GM23338 (cell line): Measurements from ENCODE around the gene LY6G6D. TPM values are rescaled to one million over a fixed set of nuclear protein-coding genes. Genes with fewer than 3 reads are reported as not detected.

Experiments
- ATAC-seq: fragments of 200-7000 bp; cut with Tn5 transposase; 3 replicates; pipeline ENCODE4 v1.9.1; 2020
- DNase-seq: peaks from one replicate; pipeline ENCODE4 v3.0.0-alpha.2; 2015; ENCODE audit warnings: low spot score
- H2AFZ ChIP-seq: fragments of 200-600 bp; sonication (generic); 2 replicates; pipeline ENCODE4 v1.8.0; 2016; ENCODE audit warnings: antibody characterized with exemption, mild to moderate bottlenecking, moderate library complexity
- H3F3A ChIP-seq: fragments of 200-600 bp; sonication (generic); replicated peaks from 2 replicates; pipeline ENCODE4 v1.8.0; 2017; ENCODE audit warnings: antibody characterized with exemption, mixed run types, low read depth
- H3K27ac ChIP-seq: fragments of 200-600 bp; sonication (generic); 2 replicates; pipeline ENCODE4 v1.6.1; 2016; ENCODE audit warnings: low read depth
- H3K27me3 ChIP-seq: fragments of 200-600 bp; sonication (generic); 2 replicates; pipeline ENCODE4 v1.8.0; 2016; ENCODE audit warnings: mild to moderate bottlenecking, mixed run types, moderate library complexity; ENCODE audit not compliant: insufficient read depth
- H3K36me3 ChIP-seq: fragments of 200-600 bp; sonication (generic); 2 replicates; pipeline ENCODE4 v1.8.0; 2016; ENCODE audit warnings: mild to moderate bottlenecking; ENCODE audit not compliant: insufficient read depth
- H3K4me1 ChIP-seq: fragments of 200-600 bp; sonication (generic); 2 replicates; pipeline ENCODE4 v1.8.0; 2016; ENCODE audit warnings: mild to moderate bottlenecking, moderate library complexity; ENCODE audit not compliant: insufficient read depth
- H3K4me2 ChIP-seq: fragments of 200-600 bp; sonication (generic); 2 replicates; pipeline ENCODE4 v1.7.1; 2017; ENCODE audit warnings: mixed run types
- H3K4me3 ChIP-seq: fragments of 200-600 bp; sonication (generic); 2 replicates; pipeline ENCODE4 v1.6.1; 2016; ENCODE audit warnings: mixed run types
- H3K79me2 ChIP-seq: fragments of 200-600 bp; sonication (generic); replicated peaks from 2 replicates; pipeline ENCODE4 v1.8.0; 2017; ENCODE audit warnings: mild to moderate bottlenecking; ENCODE audit not compliant: insufficient read depth
- H3K9me2 ChIP-seq: fragments of 200-600 bp; sonication (generic); 2 replicates; pipeline ENCODE4 v1.8.0; 2017; ENCODE audit not compliant: insufficient read depth
- H4K20me1 ChIP-seq: fragments of 200-600 bp; sonication (generic); replicated peaks from 2 replicates; pipeline ENCODE4 v1.8.0; 2017; ENCODE audit warnings: mild to moderate bottlenecking; ENCODE audit not compliant: insufficient read depth
- H3K27ac Mint-ChIP-seq: 2 replicates; pipeline ENCODE4 v1.8.0; 2020; ENCODE audit warnings: inconsistent platforms, mild to moderate bottlenecking, moderate library complexity, mixed read lengths
- H3K27me3 Mint-ChIP-seq: 3 replicates; pipeline ENCODE4 v1.8.0; 2022; ENCODE audit warnings: low read depth, mild to moderate bottlenecking, moderate library complexity, mixed read lengths, inconsistent platforms; ENCODE audit not compliant: insufficient read depth, poor library complexity
- H3K36me3 Mint-ChIP-seq: 3 replicates; pipeline ENCODE4 v1.8.0; 2021; ENCODE audit warnings: low read depth, mild to moderate bottlenecking, inconsistent platforms, moderate library complexity, mixed read lengths
- H3K4me1 Mint-ChIP-seq: 3 replicates; pipeline ENCODE4 v1.8.0; 2020; ENCODE audit warnings: mild to moderate bottlenecking, inconsistent platforms, mixed read lengths
- H3K4me3 Mint-ChIP-seq: 3 replicates; pipeline ENCODE4 v1.8.0; 2021; ENCODE audit warnings: moderate library complexity, mild to moderate bottlenecking, inconsistent platforms, mixed read lengths
- H3K9me3 Mint-ChIP-seq: 3 replicates; pipeline ENCODE4 v1.8.0; 2020; ENCODE audit warnings: moderate library complexity, mild to moderate bottlenecking, inconsistent platforms, mixed read lengths
- CREB1 ChIP-seq: fragments of 250-450 bp; sonication (Bioruptor Pico); IDR thresholded peaks from 2 replicates; pipeline ENCODE4 v1.5.0; 2020; ENCODE audit warnings: low read depth, mild to moderate bottlenecking, moderate library complexity
- CTCF ChIP-seq, 2 experiments: fragments of 200-600 bp in 1 of 2; sonication (generic) in 1 of 2; conservative IDR thresholded peaks; 2 replicates each; pipeline versions ENCODE4 v1.5.1 to v1.6.1; 2016 to 2017; ENCODE audit warnings: antibody characterized with exemption in 2 of 2, low read depth in 2 of 2, mild to moderate bottlenecking in 2 of 2, moderate library complexity in 1 of 2
- ETS1 ChIP-seq: IDR thresholded peaks from 2 replicates; pipeline ENCODE4 v1.6.1; 2016; ENCODE audit warnings: antibody characterized with exemption
- EZH2 ChIP-seq: fragments of 200-600 bp; sonication (generic); IDR thresholded peaks from one replicate; pipeline ENCODE4 v1.8.0; 2017; ENCODE audit warnings: antibody characterized with exemption, mild to moderate bottlenecking, low read depth; ENCODE audit not compliant: unreplicated experiment
- EZH2phosphoT487 ChIP-seq: fragments of 200-600 bp; sonication (generic); IDR thresholded peaks from one replicate; pipeline ENCODE4 v1.8.1; 2018; ENCODE audit warnings: antibody characterized with exemption; ENCODE audit not compliant: unreplicated experiment
- JUNB ChIP-seq: IDR thresholded peaks from one replicate; pipeline ENCODE4 v1.6.1; 2016; ENCODE audit warnings: antibody characterized with exemption; ENCODE audit not compliant: unreplicated experiment
- NANOG ChIP-seq: IDR thresholded peaks from 2 replicates; pipeline ENCODE4 v1.6.1; 2016; ENCODE audit warnings: antibody characterized with exemption, borderline replicate concordance
- POLR2AphosphoS5 ChIP-seq: IDR thresholded peaks from 2 replicates; pipeline ENCODE4 v1.6.1; 2016; ENCODE audit warnings: antibody characterized with exemption, low read depth
- REST ChIP-seq: IDR thresholded peaks from one replicate; pipeline ENCODE4 v1.6.1; 2018; ENCODE audit warnings: antibody characterized with exemption; ENCODE audit not compliant: unreplicated experiment
- STAT1 ChIP-seq: IDR thresholded peaks from one replicate; pipeline ENCODE4 v1.6.1; 2016; ENCODE audit warnings: antibody characterized with exemption; ENCODE audit not compliant: unreplicated experiment
- ZNF114 ChIP-seq: fragments of 250-450 bp; sonication (Bioruptor Pico); IDR thresholded peaks from 2 replicates; pipeline ENCODE4 v1.5.0; 2020; ENCODE audit warnings: mild to moderate bottlenecking, moderate library complexity
- ZNF331 ChIP-seq: fragments of 250-450 bp; sonication (Bioruptor Pico); IDR thresholded peaks from 2 replicates; pipeline ENCODE4 v1.5.0; 2020; ENCODE audit warnings: low read depth, mild to moderate bottlenecking, moderate library complexity
- ZNF462 ChIP-seq: fragments of 250-450 bp; sonication (Bioruptor Pico); IDR thresholded peaks from 2 replicates; pipeline ENCODE4 v1.5.0; 2020; ENCODE audit warnings: mild to moderate bottlenecking, moderate library complexity
- polyA plus RNA-seq: library from polyadenylated mRNA; unstranded; fragments of >200 nt; fragmentation: Nextera tagmentation; extraction: Ambion mirVana; gene quantifications from 2 replicates; pipeline ENCODE4 v1.2.1, GENCODE V29; 2016
- total RNA-seq: library from RNA; depleted of rRNA; stranded (reverse); fragments of >200 nt; shearing (Covaris generic); gene quantifications from 2 replicates; pipeline ENCODE4 v1.2.3, GENCODE V29; 2014

LY6G6D gene
- total and polyA plus RNA-seq, 2 experiments from 2014 or later, result not detected

GRCh38 chr6:31725502-31726350 is 10.6 kb downstream of the LY6G6D start:
- Histone ChIP-seq H3K9me2 (no peaks in the 10 kb centered on the region), H3K27me3 (peaks cover 8% of the 10 kb centered on the region; the same call in 1 of the 2 replicates), H3K4me1 (peaks cover 8% of the 10 kb centered on the region; the same call in 1 of the 2 replicates), H3K79me2 (no peaks in the 10 kb centered on the region), H2AFZ (no peak overlapping the region), H3K4me3 (no peak overlapping the region), H3K27ac (no peak overlapping the region), H3K4me2 (no peak overlapping the region), H4K20me1 (no peaks in the 10 kb centered on the region), H3F3A (peaks cover 4% of the 10 kb centered on the region), H3K36me3 (no peaks in the 10 kb centered on the region)
- H3K4me1 Mint-ChIP-seq, result peaks cover 15% of the 10 kb centered on the region; the same call in 2 of the 3 replicates
- H3K27ac Mint-ChIP-seq, result no peak overlapping the region
- TF ChIP-seq JUNB (no peak), ETS1 (no peak), CTCF (conservative IDR thresholded peaks at IDR 0.05; ENCODE audit: low read depth in 2 of 2) (no peak), STAT1 (no peak), ZNF331 (no peak), REST (no peak), CREB1 (CRISPR knock-in tag) (no peak), ZNF114 (CRISPR knock-in tag) (no peak), NANOG (no peak), EZH2 (no peak), ZNF462 (CRISPR knock-in tag) (no peak), EZH2phosphoT487 (no peak), POLR2AphosphoS5 (no peak)
- no peaks in the 10 kb centered on the region; the same call in 2 of the 3 replicates for H3K9me3 Mint-ChIP-seq
- no peak overlapping the region; the same call in 2 of the 3 replicates for H3K4me3 Mint-ChIP-seq
- ATAC-seq (no peak), DNase-seq (no peak)
- H3K36me3 Mint-ChIP-seq, result peaks cover 29% of the 10 kb centered on the region
- peaks cover 15% of the 10 kb centered on the region for H3K27me3 Mint-ChIP-seq
